IMR-90 (cell line): Measurements from ENCODE around the gene CEP57L1. TPM values are rescaled to one million over a fixed set of nuclear protein-coding genes. Genes with fewer than 3 reads are reported as not detected.

Source experiments
- ATAC-seq: fragments of 200-7000 bp; cut with Tn5 transposase; 2 replicates; pipeline ENCODE4 v1.9.1; 2020; ENCODE audit warnings: low read depth, mild to moderate bottlenecking, moderate library complexity
- BruUV-seq: library from RNA; stranded (reverse); fragments of 400-500 nt; replicated peaks from 2 replicates; lab custom pipeline; 2021; lab: Mats Ljungman, UMichigan
- CTCF ChIA-PET: fragments of 300-600 bp; formaldehyde crosslinking; extraction: SDS; loops from one replicate; lab custom pipeline; 2021; ENCODE audit warnings: antibody characterized with exemption; lab: Yijun Ruan, JAX
- POLR2A ChIA-PET: fragments of 300-600 bp; sonication (Branson Sonifier 250); formaldehyde crosslinking; loops from one replicate; lab custom pipeline; 2022; ENCODE audit warnings: antibody characterized with exemption; ENCODE audit not compliant: unreplicated experiment; lab: Charles Lee
- DNase-seq: peaks from one replicate; pipeline ENCODE4 v3.0.0; 2013
- H2AFZ ChIP-seq: replicated peaks from 2 replicates; pipeline ENCODE3; 2013; ENCODE audit warnings: low read length, mild to moderate bottlenecking; ENCODE audit not compliant: poor library complexity
- H2AK5ac ChIP-seq: 2 replicates; pipeline ENCODE4 v1.6.1; 2013; ENCODE audit warnings: low read depth, low read length, inconsistent platforms
- H2AK9ac ChIP-seq: replicated peaks from 2 replicates; pipeline ENCODE3; 2013; ENCODE audit warnings: mild to moderate bottlenecking, low read depth, low read length, moderate library complexity; ENCODE audit not compliant: poor library complexity
- H2BK120ac ChIP-seq: 2 replicates; pipeline ENCODE4 v1.6.1; 2013; ENCODE audit warnings: low read depth, low read length, inconsistent platforms
- H2BK15ac ChIP-seq: 3 replicates; pipeline ENCODE4 v1.6.1; 2013; ENCODE audit warnings: low read depth, low read length, inconsistent platforms
- H2BK20ac ChIP-seq: 2 replicates; pipeline ENCODE4 v1.6.1; 2013; ENCODE audit warnings: low read depth, mild to moderate bottlenecking, inconsistent platforms, low read length, moderate library complexity
- H2BK5ac ChIP-seq: 2 replicates; pipeline ENCODE4 v1.6.1; 2013; ENCODE audit warnings: mild to moderate bottlenecking, low read depth, low read length, inconsistent platforms; ENCODE audit not compliant: poor library complexity, severe bottlenecking
- H3K14ac ChIP-seq: replicated peaks from 2 replicates; pipeline ENCODE4 v1.6.1; 2013; ENCODE audit warnings: low read depth, low read length, inconsistent platforms
- H3K18ac ChIP-seq: 2 replicates; pipeline ENCODE4 v1.6.1; 2013; ENCODE audit warnings: low read depth, low read length, control low read depth
- H3K23ac ChIP-seq: 2 replicates; pipeline ENCODE4 v1.6.1; 2013; ENCODE audit warnings: low read depth, low read length, inconsistent platforms
- H3K27ac ChIP-seq: 2 replicates; pipeline ENCODE4 v1.5.1; 2013; ENCODE audit warnings: mild to moderate bottlenecking, control low read depth, low read length; ENCODE audit not compliant: insufficient read depth
- H3K27me3 ChIP-seq: 2 replicates; pipeline ENCODE4 v1.6.1; 2013; ENCODE audit warnings: low read length; ENCODE audit not compliant: control insufficient read depth, insufficient read depth
- H3K36me3 ChIP-seq: 2 replicates; pipeline ENCODE4 v1.6.1; 2013; ENCODE audit warnings: low read length, mixed read lengths; ENCODE audit not compliant: control insufficient read depth, insufficient read depth
- H3K4ac ChIP-seq: 2 replicates; pipeline ENCODE4 v1.6.1; 2013; ENCODE audit warnings: low read depth, low read length, inconsistent platforms
- H3K4me1 ChIP-seq: 2 replicates; pipeline ENCODE4 v1.6.1; 2013; ENCODE audit warnings: low read length, mixed read lengths; ENCODE audit not compliant: control insufficient read depth, insufficient read depth
- H3K4me2 ChIP-seq: 2 replicates; pipeline ENCODE4 v1.6.1; 2013; ENCODE audit warnings: low read depth, mild to moderate bottlenecking, control low read depth, low read length, moderate library complexity
- H3K4me3 ChIP-seq: 2 replicates; pipeline ENCODE4 v1.5.1; 2013; ENCODE audit warnings: low read depth, mild to moderate bottlenecking, control low read depth, low read length, moderate library complexity; ENCODE audit not compliant: insufficient read depth
- H3K56ac ChIP-seq: 2 replicates; pipeline ENCODE4 v1.6.1; 2013; ENCODE audit warnings: low read length, inconsistent platforms; ENCODE audit not compliant: insufficient read depth; ENCODE audit errors: extremely low read depth
- H3K79me1 ChIP-seq, 2 experiments: 2 replicates each; pipeline ENCODE4 v1.6.1; 2013; ENCODE audit warnings: low read length in 2 of 2, inconsistent platforms in 1 of 2, low read depth in 1 of 2
- H3K9ac ChIP-seq: 2 replicates; pipeline ENCODE4 v1.6.1; 2013; ENCODE audit warnings: low read depth, low read length, control low read depth
- H3K9me1 ChIP-seq: 2 replicates; pipeline ENCODE4 v1.6.1; 2013; ENCODE audit warnings: low read length, inconsistent platforms; ENCODE audit not compliant: insufficient read depth
- H3K9me3 ChIP-seq: 2 replicates; pipeline ENCODE4 v1.6.1; 2013; ENCODE audit warnings: low read length; ENCODE audit not compliant: control insufficient read depth, insufficient read depth
- H4K20me1 ChIP-seq: 2 replicates; pipeline ENCODE4 v1.6.1; 2013; ENCODE audit warnings: low read length, inconsistent platforms; ENCODE audit not compliant: insufficient read depth
- H4K5ac ChIP-seq: 2 replicates; pipeline ENCODE4 v1.6.1; 2013; ENCODE audit warnings: mild to moderate bottlenecking, low read depth, low read length, control low read depth
- H4K8ac ChIP-seq, 2 experiments: 2 replicates each; pipeline ENCODE4 v1.6.1; 2013; ENCODE audit warnings: low read depth in 2 of 2, low read length in 2 of 2, control low read depth in 1 of 2, inconsistent platforms in 1 of 2
- H4K91ac ChIP-seq: 2 replicates; pipeline ENCODE4 v1.6.1; 2013; ENCODE audit warnings: low read depth, low read length, inconsistent platforms; ENCODE audit not compliant: insufficient read depth
- BHLHE40 ChIP-seq: fragments of 150-350 bp; IDR thresholded peaks from 2 replicates; pipeline ENCODE4 v1.6.1; 2016; ENCODE audit warnings: mild to moderate bottlenecking, low read depth, low read length
- CEBPB ChIP-seq: IDR thresholded peaks from 2 replicates; pipeline ENCODE4 v1.6.1; 2012; ENCODE audit warnings: low read depth, low read length, improper control_type of control experiment
- CHD1 ChIP-seq: IDR thresholded peaks from 2 replicates; pipeline ENCODE4 v1.6.1; 2012; ENCODE audit warnings: low read depth, low read length, improper control_type of control experiment
- CTCF ChIP-seq: conservative IDR thresholded peaks from 2 replicates; pipeline ENCODE4 v1.5.1; 2012; ENCODE audit warnings: mild to moderate bottlenecking, low read depth, low read length, improper control_type of control experiment
- ELK1 ChIP-seq: fragments of 150-350 bp; IDR thresholded peaks from 2 replicates; pipeline ENCODE4 v1.6.1; 2016; ENCODE audit warnings: low read depth, mild to moderate bottlenecking, low read length, moderate library complexity, borderline replicate concordance
- FOS ChIP-seq: fragments of 150-350 bp; IDR thresholded peaks from 2 replicates; pipeline ENCODE4 v1.6.1; 2016; ENCODE audit warnings: low read depth, low read length
- MAZ ChIP-seq: IDR thresholded peaks from 2 replicates; pipeline ENCODE4 v1.6.1; 2012; ENCODE audit warnings: low read depth, mild to moderate bottlenecking, low read length, improper control_type of control experiment, moderate library complexity, borderline replicate concordance
- MXI1 ChIP-seq: IDR thresholded peaks from 2 replicates; pipeline ENCODE4 v1.6.1; 2012; ENCODE audit warnings: low read depth, mild to moderate bottlenecking, low read length, moderate library complexity, borderline replicate concordance
- NFE2L2 ChIP-seq: fragments of 150-350 bp; IDR thresholded peaks from 2 replicates; pipeline ENCODE4 v1.6.1; 2016; ENCODE audit warnings: low read depth, mild to moderate bottlenecking, low read length
- POLR2A ChIP-seq: IDR thresholded peaks from 2 replicates; pipeline ENCODE4 v1.6.1; 2012; ENCODE audit warnings: mild to moderate bottlenecking, low read depth, low read length
- RAD21 ChIP-seq: IDR thresholded peaks from 2 replicates; pipeline ENCODE4 v1.6.1; 2012; ENCODE audit warnings: low read length, improper control_type of control experiment
- RCOR1 ChIP-seq: IDR thresholded peaks from 2 replicates; pipeline ENCODE4 v1.6.1; 2012; ENCODE audit warnings: mild to moderate bottlenecking, low read length, improper control_type of control experiment; ENCODE audit not compliant: insufficient replicate concordance
- RFX5 ChIP-seq: IDR thresholded peaks from 2 replicates; pipeline ENCODE4 v1.8.0; 2012; ENCODE audit warnings: low read depth, mild to moderate bottlenecking, low read length, moderate library complexity
- SMC3 ChIP-seq: fragments of 150-350 bp; IDR thresholded peaks from 2 replicates; pipeline ENCODE4 v1.6.1; 2016; ENCODE audit warnings: low read depth, mild to moderate bottlenecking, antibody characterized with exemption, low read length, moderate library complexity
- dilution Hi-C: fragments of 300-500 bp; cut with HindIII; formaldehyde crosslinking; loops from one replicate; pipeline ENCODE4 v1.14.3; 2018; ENCODE audit warnings: low sequenced_read_pairs; ENCODE audit not compliant: unreplicated experiment
- in situ Hi-C: fragments of 300-500 bp; cut with MboI; formaldehyde crosslinking; loops from 3 replicates; pipeline ENCODE4 v1.14.3; 2019; ENCODE audit warnings: low sequenced_read_pairs, inconsistent platforms, mixed read lengths
- intact Hi-C: fragments of 100-400 bp; cut with micrococcal nuclease; formaldehyde crosslinking; loops from 2 replicates; pipeline ENCODE4 v1.10.0; 2022
- polyA plus RNA-seq, 3 experiments: library from polyadenylated mRNA; depleted of rRNA; stranded (reverse); fragments of >200 nt; gene quantifications; 2 replicates each; pipeline ENCODE4 v1.2.3, GENCODE V29; 2012; ENCODE audit warnings: low replicate concordance in 1 of 3
- total RNA-seq: library from RNA; depleted of rRNA; stranded (reverse); fragments of >200 nt; gene quantifications from 2 replicates; pipeline ENCODE4 v1.2.3, GENCODE V29; 2012

Gene CEP57L1
- total and polyA plus RNA-seq, 2 of the 4 experiments (the other 2 are of a cell fraction): 10.3 to 21.9 TPM

- Histone ChIP-seq H3K27ac (no peak overlapping the region), H2AK5ac (no peak overlapping the region), H3K9me3 (no peaks in the 10 kb centered on the region), H3K36me3 (no peaks in the 10 kb centered on the region), H4K20me1 (no peaks in the 10 kb centered on the region), H3K4ac (no peak overlapping the region), H3K79me1 (peaks cover 2 to 9% of the 10 kb centered on the region in 2 experiments; a peak in 2 of 4 replicates), H3K9ac (no peak overlapping the region), H3K4me3 (no peak overlapping the region), H3K18ac (no peak overlapping the region), H4K8ac (no peak overlapping the region), H2BK5ac (no peak overlapping the region), H3K56ac (no peak overlapping the region), H3K4me1 (peaks cover 2% of the 10 kb centered on the region; the same call in 1 of the 2 replicates), H2AK9ac (no peak overlapping the region), H2BK15ac (no peak overlapping the region), H3K27me3 (no peaks in the 10 kb centered on the region), H3K4me2 (no peak overlapping the region), H4K5ac (no peak overlapping the region), H2AFZ (no peak overlapping the region), H3K9me1 (no peaks in the 10 kb centered on the region), H3K14ac (no peak overlapping the region), H3K23ac (no peak overlapping the region), H2BK20ac (no peak overlapping the region), H2BK120ac (no peak overlapping the region), H4K91ac (no peak overlapping the region)
- DNase-seq (peak; percentile 51), ATAC-seq (peak; percentile 81)
- POLR2A ChIA-PET: no interaction called here
- no peak for TF ChIP-seq BHLHE40
- TF ChIP-seq NFE2L2: no peak
- no peak for TF ChIP-seq ELK1
- TF ChIP-seq MXI1: no peak
- no peak for TF ChIP-seq POLR2A
- no peak for TF ChIP-seq CHD1
- TF ChIP-seq MAZ: no peak
- TF ChIP-seq RAD21: no peak
- TF ChIP-seq CTCF: no peak
- no peak for TF ChIP-seq SMC3
- TF ChIP-seq CEBPB: no peak
- TF ChIP-seq RCOR1: no peak
- TF ChIP-seq FOS: no peak
- no peak for TF ChIP-seq RFX5
- CTCF ChIA-PET: interaction anchor here (1.0 kb wide), 1 partner anchor 21 kb away, joined by 3 read pairs; no protein-coding TSS in a partner anchor
- no TSS peak for BruUV-seq
- dilution Hi-C loops (no loop called here), intact Hi-C loops (loop anchor here (10.0 kb wide), 1 partner anchor 411 kb away; no protein-coding TSS in a partner anchor), in situ Hi-C loops (no loop called here)
Measured at GRCh38 chr6:109075934-109076333, 19.4 kb upstream of the CEP57L1 start.
